ENCODE data around the gene DSP.

DNA sequence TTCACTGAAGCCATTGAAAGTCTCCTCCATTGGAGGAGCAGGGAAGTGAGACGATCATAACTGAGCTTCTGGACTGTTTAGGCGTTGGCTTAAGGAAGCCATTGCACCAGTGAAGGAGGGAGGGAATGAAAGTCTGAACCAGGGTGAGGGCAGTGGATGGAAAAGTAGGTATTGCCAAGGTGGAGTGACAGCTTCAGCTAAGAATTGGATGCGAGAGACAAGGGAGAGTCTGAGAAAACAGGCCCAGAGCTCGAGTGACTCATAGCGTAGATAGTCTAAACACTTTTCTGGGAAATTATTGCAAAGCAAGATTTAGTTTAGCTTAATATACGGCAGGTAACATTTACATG lies 4.5 kb downstream of the DSP start:
- TF ChIP-seq, protein P1, sequence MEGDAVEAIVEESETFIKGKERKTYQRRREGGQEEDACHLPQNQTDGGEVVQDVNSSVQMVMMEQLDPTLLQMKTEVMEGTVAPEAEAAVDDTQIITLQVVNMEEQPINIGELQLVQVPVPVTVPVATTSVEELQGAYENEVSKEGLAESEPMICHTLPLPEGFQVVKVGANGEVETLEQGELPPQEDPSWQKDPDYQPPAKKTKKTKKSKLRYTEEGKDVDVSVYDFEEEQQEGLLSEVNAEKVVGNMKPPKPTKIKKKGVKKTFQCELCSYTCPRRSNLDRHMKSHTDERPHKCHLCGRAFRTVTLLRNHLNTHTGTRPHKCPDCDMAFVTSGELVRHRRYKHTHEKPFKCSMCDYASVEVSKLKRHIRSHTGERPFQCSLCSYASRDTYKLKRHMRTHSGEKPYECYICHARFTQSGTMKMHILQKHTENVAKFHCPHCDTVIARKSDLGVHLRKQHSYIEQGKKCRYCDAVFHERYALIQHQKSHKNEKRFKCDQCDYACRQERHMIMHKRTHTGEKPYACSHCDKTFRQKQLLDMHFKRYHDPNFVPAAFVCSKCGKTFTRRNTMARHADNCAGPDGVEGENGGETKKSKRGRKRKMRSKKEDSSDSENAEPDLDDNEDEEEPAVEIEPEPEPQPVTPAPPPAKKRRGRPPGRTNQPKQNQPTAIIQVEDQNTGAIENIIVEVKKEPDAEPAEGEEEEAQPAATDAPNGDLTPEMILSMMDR (conservative IDR thresholded peaks at IDR 0.05), result no peak
- no peak for TF ChIP-seq ZFX (IDR thresholded peaks at IDR 0.05)
